ENCODE data around the gene PCDH9. TPM values are rescaled to one million over a fixed set of nuclear protein-coding genes. Genes with fewer than 3 reads are reported as not detected.

PCDH9 gene
- total and polyA plus RNA-seq, 12 donors, result 2.9 to 32.0 (median 15.4) TPM

GRCh38 chr13:66858163-66858562, 372.0 kb downstream of the PCDH9 start:
- DNase-seq (no peak), ATAC-seq (no peak)
- 90 to 96% methylated on average over 3 of the region's 3 CpGs for WGBS, 2 donors
- H3K36me3 ChIP-seq, result no peaks in the 10 kb centered on the region
- TF ChIP-seq CTCF (IDR thresholded peaks at IDR 0.05), result no peak
- H3K4me3 ChIP-seq, result no peak overlapping the region
- H3K4me1 ChIP-seq, result peaks cover 0 to 16% (median 9%) of the 10 kb centered on the region in 9 donors
- intact Hi-C loops (cut with DNase I), result no loop called here
- H3K27ac ChIP-seq, result no peak overlapping the region
- no peaks in the 10 kb centered on the region for H3K9me3 ChIP-seq
- H3K27me3 ChIP-seq, result no peaks in the 10 kb centered on the region

DNA sequence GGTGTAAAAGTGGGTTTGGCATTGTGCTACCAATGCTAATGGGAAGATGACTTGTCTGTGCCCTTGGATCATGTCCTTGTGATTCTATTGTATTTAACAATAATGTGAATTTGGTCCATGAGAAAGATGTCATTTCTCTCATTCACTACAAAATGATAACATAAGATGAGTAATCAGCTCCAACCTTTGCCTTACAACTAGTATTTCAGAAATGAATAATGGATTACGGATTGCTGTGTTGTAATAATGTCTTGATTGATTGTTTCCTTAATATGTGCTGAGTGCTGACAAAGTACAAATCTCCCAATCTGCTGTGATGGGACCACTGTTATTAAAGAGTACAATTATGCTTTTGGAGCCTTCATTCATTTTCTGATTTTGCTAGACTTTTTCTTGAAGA, 375.0 kb downstream of the PCDH9 start:
- no peak for DNase-seq
- no peak for ATAC-seq
- TF ChIP-seq CTCF (IDR thresholded peaks at IDR 0.05), result no peak
- H3K9me3 ChIP-seq, result peaks cover 0 to 9% (median 0%) of the 10 kb centered on the region in 11 donors
- intact Hi-C loops (cut with DNase I), result no loop called here
- H3K27me3 ChIP-seq, result no peaks in the 10 kb centered on the region
- H3K27ac ChIP-seq, result no peak overlapping the region
- WGBS, 2 donors, result 94% methylated on average over 1 of the region's 1 CpG
- H3K4me1 ChIP-seq, result no peaks in the 10 kb centered on the region
- no peaks in the 10 kb centered on the region for H3K36me3 ChIP-seq
- no peak overlapping the region for H3K4me3 ChIP-seq

DNA sequence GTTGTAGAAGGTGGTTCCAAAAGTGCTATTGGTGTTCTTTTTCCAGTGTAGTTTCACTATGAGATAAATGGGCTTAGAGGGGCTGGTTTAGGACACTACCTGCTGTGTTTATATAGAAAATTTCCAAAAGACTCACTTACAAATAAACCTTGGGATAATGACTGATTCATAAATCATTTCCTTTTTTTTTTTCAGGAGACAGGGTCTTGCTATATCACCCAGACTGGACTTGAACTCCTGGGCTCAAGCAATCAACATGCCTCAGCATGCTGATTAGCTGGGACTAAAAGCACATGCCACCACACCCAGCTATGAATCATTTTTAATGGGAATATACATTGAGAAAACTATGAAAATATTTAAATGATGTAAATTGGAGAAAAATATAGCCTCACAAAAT, 376.6 kb downstream of the PCDH9 start:
- Histone ChIP-seq H3K4me3 (no peak overlapping the region), H3K9me3 (peaks cover 0 to 9% (median 0%) of the 10 kb centered on the region in 11 donors), H3K27ac (no peak overlapping the region), H3K4me1 (no peaks in the 10 kb centered on the region), H3K27me3 (no peaks in the 10 kb centered on the region), H3K36me3 (no peaks in the 10 kb centered on the region)
- intact Hi-C loops (cut with DNase I), result no loop called here
- DNase-seq (no peak), ATAC-seq (no peak)
- no peak for TF ChIP-seq CTCF (IDR thresholded peaks at IDR 0.05)

- DNase-seq (no peak), ATAC-seq (no peak)
- Histone ChIP-seq H3K27me3 (no peaks in the 10 kb centered on the region), H3K27ac (no peak overlapping the region), H3K4me3 (no peak overlapping the region), H3K9me3 (peaks cover 0 to 9% (median 0%) of the 10 kb centered on the region in 11 donors), H3K36me3 (no peaks in the 10 kb centered on the region), H3K4me1 (no peaks in the 10 kb centered on the region)
- TF ChIP-seq CTCF (IDR thresholded peaks at IDR 0.05), result no peak
- intact Hi-C loops (cut with DNase I), result no loop called here
- 85 to 90% methylated on average over 4 of the region's 4 CpGs for WGBS, 2 donors
Measured at GRCh38 chr13:66849706-66850105, 380.4 kb downstream of the PCDH9 start.

DNA sequence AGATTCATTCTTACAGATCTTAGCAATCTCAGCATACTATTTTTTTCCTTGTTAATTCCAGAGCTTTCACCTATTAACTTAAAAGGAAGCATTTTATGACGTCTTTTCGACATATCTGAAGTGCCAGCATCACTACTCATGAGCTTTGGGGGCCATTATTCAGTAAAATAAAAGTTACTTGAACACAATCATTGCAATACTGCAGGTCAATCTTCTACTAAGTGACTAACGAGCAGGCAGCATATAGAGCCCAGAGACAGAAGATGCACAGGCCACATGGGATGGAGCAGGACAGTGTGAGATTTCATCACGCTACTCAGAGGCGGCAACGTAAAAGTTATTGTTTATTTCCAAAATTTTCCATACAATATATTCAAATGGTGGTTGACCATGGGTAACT, 382.6 kb downstream of the PCDH9 start:
- H3K9me3 ChIP-seq, result peaks cover 0 to 9% (median 0%) of the 10 kb centered on the region in 11 donors
- intact Hi-C loops (cut with DNase I), result no loop called here
- no peak overlapping the region for H3K27ac ChIP-seq
- DNase-seq (no peak), ATAC-seq (no peak)
- no peaks in the 10 kb centered on the region for H3K36me3 ChIP-seq
- WGBS, 2 donors, result 96 to 97% methylated on average over 6 of the region's 6 CpGs
- no peak overlapping the region for H3K4me3 ChIP-seq
- no peaks in the 10 kb centered on the region for H3K27me3 ChIP-seq
- no peak for TF ChIP-seq CTCF (IDR thresholded peaks at IDR 0.05)
- no peaks in the 10 kb centered on the region for H3K4me1 ChIP-seq
